DOHH2 (cell line): ENCODE results near the gene RBMX2.

Experiments
- EZH2phosphoT487 ChIP-seq: fragments of 200-600 bp; sonication (generic); IDR thresholded peaks from 2 replicates; pipeline ENCODE4 v1.6.1; 2017; ENCODE audit warnings: borderline replicate concordance, mild to moderate bottlenecking, antibody characterized with exemption, low read length, moderate library complexity, mixed read lengths
- TF ChIP-seq, protein P1 (sequence below): fragments of 200-600 bp; sonication (generic); IDR thresholded peaks from one replicate; pipeline ENCODE4 v1.5.1; 2014; ENCODE audit warnings: antibody characterized with exemption, mild to moderate bottlenecking, low read depth, low read length; ENCODE audit not compliant: poor library complexity, severe bottlenecking

- TF ChIP-seq, protein P1, sequence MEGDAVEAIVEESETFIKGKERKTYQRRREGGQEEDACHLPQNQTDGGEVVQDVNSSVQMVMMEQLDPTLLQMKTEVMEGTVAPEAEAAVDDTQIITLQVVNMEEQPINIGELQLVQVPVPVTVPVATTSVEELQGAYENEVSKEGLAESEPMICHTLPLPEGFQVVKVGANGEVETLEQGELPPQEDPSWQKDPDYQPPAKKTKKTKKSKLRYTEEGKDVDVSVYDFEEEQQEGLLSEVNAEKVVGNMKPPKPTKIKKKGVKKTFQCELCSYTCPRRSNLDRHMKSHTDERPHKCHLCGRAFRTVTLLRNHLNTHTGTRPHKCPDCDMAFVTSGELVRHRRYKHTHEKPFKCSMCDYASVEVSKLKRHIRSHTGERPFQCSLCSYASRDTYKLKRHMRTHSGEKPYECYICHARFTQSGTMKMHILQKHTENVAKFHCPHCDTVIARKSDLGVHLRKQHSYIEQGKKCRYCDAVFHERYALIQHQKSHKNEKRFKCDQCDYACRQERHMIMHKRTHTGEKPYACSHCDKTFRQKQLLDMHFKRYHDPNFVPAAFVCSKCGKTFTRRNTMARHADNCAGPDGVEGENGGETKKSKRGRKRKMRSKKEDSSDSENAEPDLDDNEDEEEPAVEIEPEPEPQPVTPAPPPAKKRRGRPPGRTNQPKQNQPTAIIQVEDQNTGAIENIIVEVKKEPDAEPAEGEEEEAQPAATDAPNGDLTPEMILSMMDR: no peak
- TF ChIP-seq EZH2phosphoT487: no peak
Observed at GRCh38 chrX:130418740-130419139, 17.0 kb downstream of the RBMX2 start.
